Measurements from ENCODE around the gene PFKP.

Gene PFKP

GRCh38 chr10:3185386-3185785, 118.0 kb downstream of the PFKP start:
- DNase-seq (ENCODE audit: extremely low read depth in 1 of 2, low read depth in 1 of 2): no peak

- no peak for DNase-seq (ENCODE audit: extremely low read depth in 1 of 2, low read depth in 1 of 2)
These were observed 119.0 kb downstream of the PFKP start for GRCh38 chr10:3186368-3186767.
